ENCODE measurements around the gene FTCDNL1. TPM values are rescaled to one million over a fixed set of nuclear protein-coding genes. Genes with fewer than 3 reads are reported as not detected.

Gene FTCDNL1
- total and polyA plus RNA-seq, 9 of the 15 experiments (the other 6 are each of a cell fraction or from before 2014, with no cell fraction given): 0.13 to 0.58 (median 0.32) TPM

DNA sequence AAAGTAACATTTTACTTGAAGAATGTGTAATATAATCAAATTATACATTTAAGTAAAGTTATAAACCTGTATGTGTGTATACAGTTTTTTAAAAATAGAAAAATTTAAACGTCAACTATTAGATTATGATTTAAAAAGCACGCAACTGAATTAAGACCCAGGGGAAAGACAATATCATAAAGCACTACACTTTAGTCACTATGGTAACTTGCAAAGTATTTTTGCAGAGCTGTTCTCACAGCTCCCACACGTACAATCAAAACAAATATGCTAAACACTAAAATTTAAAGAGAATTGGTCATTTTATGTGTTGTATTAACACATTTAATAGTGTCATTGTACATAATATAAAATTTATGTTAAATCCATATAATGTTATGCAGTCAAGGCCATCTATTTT lies 59.7 kb downstream of the FTCDNL1 start:
- in situ Hi-C loops (cut with MboI) (no loop called here), intact Hi-C loops (cut with micrococcal nuclease) (no loop called here)
- H3K9ac ChIP-seq (ENCODE audit: insufficient read depth in 1 of 2, low read depth in 2 of 2, low read length in 2 of 2): no peak overlapping the region
- CTCF ChIA-PET (ENCODE audit: low intra/inter-chr PET ratio): no interaction called here
- DNase-seq (ENCODE audit: extremely low read depth in 1 of 4, low spot score in 3 of 4): no peak
- POLR2A ChIA-PET: no interaction called here
- ATAC-seq: no peak
- 2% methylated on average over 3 of the region's 3 CpGs for WGBS (ENCODE audit: insufficient coverage, low coverage, missing lambda C conversion rate)
- H3K36me3 ChIP-seq (ENCODE audit: control insufficient read depth, insufficient read depth, low read length): no peaks in the 10 kb centered on the region
- no peaks in the 10 kb centered on the region for H3K27me3 ChIP-seq (ENCODE audit: control insufficient read depth in 2 of 2, insufficient read depth in 2 of 2, low read length in 2 of 2)
- no peaks in the 10 kb centered on the region for H3K4me1 ChIP-seq (replicated peaks in 1 of 2; ENCODE audit: control insufficient read depth in 2 of 2, insufficient read depth in 2 of 2, low read length in 2 of 2)
- H3K9me3 ChIP-seq (replicated peaks; ENCODE audit: control insufficient read depth, insufficient read depth, low read depth, low read length): no peaks in the 10 kb centered on the region
- no peak overlapping the region for H2AFZ ChIP-seq (ENCODE audit: low read depth, low read length)
- no peak for FAIRE-seq
- no peaks in the 10 kb centered on the region for H3K9me1 ChIP-seq (ENCODE audit: control insufficient read depth, insufficient read depth, low read length)
- no peaks in the 10 kb centered on the region for H4K20me1 ChIP-seq (replicated peaks; ENCODE audit: control insufficient read depth, insufficient read depth, low read length)
- H3K79me2 ChIP-seq (ENCODE audit: control insufficient read depth, insufficient read depth, low read length): no peaks in the 10 kb centered on the region
- H3K4me2 ChIP-seq (ENCODE audit: insufficient read depth, low read length): no peak overlapping the region
- no peak overlapping the region for H3K4me3 ChIP-seq
- no peak overlapping the region for H3K27ac ChIP-seq (ENCODE audit: extremely low read depth, low read depth, low read length)
- BruUV-seq (replicated peaks): no TSS peak
- TF ChIP-seq PYGO2 (tag; IDR thresholded peaks at IDR 0.05) (no peak), DDX20 (tag; IDR thresholded peaks at IDR 0.05; ENCODE audit: low read depth) (no peak), MEF2D (tag; conservative IDR thresholded peaks at IDR 0.05; ENCODE audit: low read depth) (no peak), MYC (IDR thresholded peaks at IDR 0.05; ENCODE audit: low read depth, low read length) (no peak), MYC (CRISPR knock-in tag; IDR thresholded peaks at IDR 0.05; ENCODE audit: borderline replicate concordance, low read depth) (no peak), RAD51 (IDR thresholded peaks at IDR 0.05; ENCODE audit: borderline replicate concordance, low read depth) (no peak), SMAD4 (CRISPR knock-in tag; conservative IDR thresholded peaks at IDR 0.05) (no peak), POLR3A (IDR thresholded peaks at IDR 0.05; ENCODE audit: borderline replicate concordance, extremely low read depth, insufficient read depth, insufficient read length) (no peak), TBP (optimal IDR thresholded peaks at IDR 0.05; ENCODE audit: low read depth, low read length) (no peak), NRF1 (conservative IDR thresholded peaks at IDR 0.05 in 1 of 2, IDR thresholded peaks at IDR 0.05 in 1 of 2) (no peak), ARHGAP35 (IDR thresholded peaks at IDR 0.05; ENCODE audit: partially characterized antibody) (no peak), MAZ (CRISPR knock-in tag; conservative IDR thresholded peaks at IDR 0.05 in 1 of 2, IDR thresholded peaks at IDR 0.05 in 1 of 2) (no peak), CREBBP (IDR thresholded peaks at IDR 0.05; ENCODE audit: low read depth, low read length) (no peak)
- TF ChIP-seq, protein P1, sequence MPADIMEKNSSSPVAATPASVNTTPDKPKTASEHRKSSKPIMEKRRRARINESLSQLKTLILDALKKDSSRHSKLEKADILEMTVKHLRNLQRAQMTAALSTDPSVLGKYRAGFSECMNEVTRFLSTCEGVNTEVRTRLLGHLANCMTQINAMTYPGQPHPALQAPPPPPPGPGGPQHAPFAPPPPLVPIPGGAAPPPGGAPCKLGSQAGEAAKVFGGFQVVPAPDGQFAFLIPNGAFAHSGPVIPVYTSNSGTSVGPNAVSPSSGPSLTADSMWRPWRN (IDR thresholded peaks at IDR 0.05; ENCODE audit: low read depth): no peak
- TF ChIP-seq, protein P2, sequence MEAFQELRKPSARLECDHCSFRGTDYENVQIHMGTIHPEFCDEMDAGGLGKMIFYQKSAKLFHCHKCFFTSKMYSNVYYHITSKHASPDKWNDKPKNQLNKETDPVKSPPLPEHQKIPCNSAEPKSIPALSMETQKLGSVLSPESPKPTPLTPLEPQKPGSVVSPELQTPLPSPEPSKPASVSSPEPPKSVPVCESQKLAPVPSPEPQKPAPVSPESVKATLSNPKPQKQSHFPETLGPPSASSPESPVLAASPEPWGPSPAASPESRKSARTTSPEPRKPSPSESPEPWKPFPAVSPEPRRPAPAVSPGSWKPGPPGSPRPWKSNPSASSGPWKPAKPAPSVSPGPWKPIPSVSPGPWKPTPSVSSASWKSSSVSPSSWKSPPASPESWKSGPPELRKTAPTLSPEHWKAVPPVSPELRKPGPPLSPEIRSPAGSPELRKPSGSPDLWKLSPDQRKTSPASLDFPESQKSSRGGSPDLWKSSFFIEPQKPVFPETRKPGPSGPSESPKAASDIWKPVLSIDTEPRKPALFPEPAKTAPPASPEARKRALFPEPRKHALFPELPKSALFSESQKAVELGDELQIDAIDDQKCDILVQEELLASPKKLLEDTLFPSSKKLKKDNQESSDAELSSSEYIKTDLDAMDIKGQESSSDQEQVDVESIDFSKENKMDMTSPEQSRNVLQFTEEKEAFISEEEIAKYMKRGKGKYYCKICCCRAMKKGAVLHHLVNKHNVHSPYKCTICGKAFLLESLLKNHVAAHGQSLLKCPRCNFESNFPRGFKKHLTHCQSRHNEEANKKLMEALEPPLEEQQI (IDR thresholded peaks at IDR 0.05): no peak

Measured in K562 (cell line).